ENCODE results near the gene ATP13A3. TPM values are rescaled to one million over a fixed set of nuclear protein-coding genes. Genes with fewer than 3 reads are reported as not detected.

ATP13A3 gene
- total and polyA plus RNA-seq, 10 of the 15 experiments (the other 5 are each of a cell fraction or from before 2014, with no cell fraction given) = 14.0 to 108 (median 69.5) TPM

DNA sequence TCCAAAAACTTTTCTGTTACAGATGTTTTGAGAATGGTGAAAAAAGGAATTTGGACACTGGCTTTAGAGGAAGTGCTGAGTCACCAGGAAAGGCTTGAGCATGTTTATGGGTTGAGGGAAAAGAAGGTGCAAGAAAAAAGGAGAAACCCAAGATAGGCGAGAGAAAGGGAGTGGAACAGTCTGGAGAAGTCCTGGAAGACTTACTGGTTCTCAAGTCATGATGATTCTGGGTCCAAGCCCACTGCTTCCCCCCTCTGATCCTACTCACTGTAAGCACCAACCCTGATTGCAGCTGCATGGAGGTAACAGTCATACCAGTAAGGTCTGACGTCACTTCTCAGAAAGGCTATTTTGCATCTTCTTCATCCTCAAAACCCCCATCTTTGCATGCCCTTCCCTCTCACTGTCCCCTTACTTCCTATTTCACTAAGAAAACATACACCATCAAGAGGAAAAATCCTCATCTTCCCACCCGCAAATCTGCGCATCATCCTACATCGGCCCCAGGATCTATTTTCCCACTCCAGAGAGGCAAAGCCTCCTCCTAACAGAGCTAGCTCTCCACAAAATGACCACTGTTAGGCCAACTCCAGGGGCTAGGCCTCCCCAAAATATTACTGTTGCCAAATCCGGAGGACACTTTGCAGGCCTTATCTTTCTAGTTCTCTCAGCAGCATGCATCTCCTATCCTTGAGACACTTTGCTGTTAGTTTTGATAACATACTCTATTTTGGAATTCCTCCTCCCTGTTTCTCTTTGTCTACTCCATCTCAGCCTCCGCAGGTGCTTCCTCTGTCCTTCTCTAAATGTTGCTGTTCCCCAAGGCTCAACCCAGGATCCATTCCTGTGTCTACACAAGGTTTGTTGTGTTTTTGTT lies 3.2 kb upstream of the ATP13A3 start (continued):
- TF ChIP-seq, protein P1, sequence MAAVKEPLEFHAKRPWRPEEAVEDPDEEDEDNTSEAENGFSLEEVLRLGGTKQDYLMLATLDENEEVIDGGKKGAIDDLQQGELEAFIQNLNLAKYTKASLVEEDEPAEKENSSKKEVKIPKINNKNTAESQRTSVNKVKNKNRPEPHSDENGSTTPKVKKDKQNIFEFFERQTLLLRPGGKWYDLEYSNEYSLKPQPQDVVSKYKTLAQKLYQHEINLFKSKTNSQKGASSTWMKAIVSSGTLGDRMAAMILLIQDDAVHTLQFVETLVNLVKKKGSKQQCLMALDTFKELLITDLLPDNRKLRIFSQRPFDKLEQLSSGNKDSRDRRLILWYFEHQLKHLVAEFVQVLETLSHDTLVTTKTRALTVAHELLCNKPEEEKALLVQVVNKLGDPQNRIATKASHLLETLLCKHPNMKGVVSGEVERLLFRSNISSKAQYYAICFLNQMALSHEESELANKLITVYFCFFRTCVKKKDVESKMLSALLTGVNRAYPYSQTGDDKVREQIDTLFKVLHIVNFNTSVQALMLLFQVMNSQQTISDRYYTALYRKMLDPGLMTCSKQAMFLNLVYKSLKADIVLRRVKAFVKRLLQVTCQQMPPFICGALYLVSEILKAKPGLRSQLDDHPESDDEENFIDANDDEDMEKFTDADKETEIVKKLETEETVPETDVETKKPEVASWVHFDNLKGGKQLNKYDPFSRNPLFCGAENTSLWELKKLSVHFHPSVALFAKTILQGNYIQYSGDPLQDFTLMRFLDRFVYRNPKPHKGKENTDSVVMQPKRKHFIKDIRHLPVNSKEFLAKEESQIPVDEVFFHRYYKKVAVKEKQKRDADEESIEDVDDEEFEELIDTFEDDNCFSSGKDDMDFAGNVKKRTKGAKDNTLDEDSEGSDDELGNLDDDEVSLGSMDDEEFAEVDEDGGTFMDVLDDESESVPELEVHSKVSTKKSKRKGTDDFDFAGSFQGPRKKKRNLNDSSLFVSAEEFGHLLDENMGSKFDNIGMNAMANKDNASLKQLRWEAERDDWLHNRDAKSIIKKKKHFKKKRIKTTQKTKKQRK (IDR thresholded peaks at IDR 0.05; ENCODE audit: low read depth, low read length) = no peak
- peak; percentile 89 for TF ChIP-seq TCF12 (IDR thresholded peaks at IDR 0.05; ENCODE audit: low read depth, low read length)
- peak; percentile 75; the same call in 1 of the 2 replicates for TF ChIP-seq NBN (IDR thresholded peaks at IDR 0.05)
- no peak for TF ChIP-seq CBX3 (IDR thresholded peaks at IDR 0.05; ENCODE audit: borderline replicate concordance, low read depth)
- TF ChIP-seq RELA (IDR thresholded peaks at IDR 0.05; ENCODE audit: borderline replicate concordance, partially characterized antibody) = no peak
- 0 out of 2 replicates have a peak, but pooled peaks have one; percentile 22 for TF ChIP-seq PML (IDR thresholded peaks at IDR 0.05; ENCODE audit: low read length)
- TF ChIP-seq, protein P2, sequence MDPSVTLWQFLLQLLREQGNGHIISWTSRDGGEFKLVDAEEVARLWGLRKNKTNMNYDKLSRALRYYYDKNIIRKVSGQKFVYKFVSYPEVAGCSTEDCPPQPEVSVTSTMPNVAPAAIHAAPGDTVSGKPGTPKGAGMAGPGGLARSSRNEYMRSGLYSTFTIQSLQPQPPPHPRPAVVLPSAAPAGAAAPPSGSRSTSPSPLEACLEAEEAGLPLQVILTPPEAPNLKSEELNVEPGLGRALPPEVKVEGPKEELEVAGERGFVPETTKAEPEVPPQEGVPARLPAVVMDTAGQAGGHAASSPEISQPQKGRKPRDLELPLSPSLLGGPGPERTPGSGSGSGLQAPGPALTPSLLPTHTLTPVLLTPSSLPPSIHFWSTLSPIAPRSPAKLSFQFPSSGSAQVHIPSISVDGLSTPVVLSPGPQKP (IDR thresholded peaks at IDR 0.05; ENCODE audit: low read depth, low read length) = no peak
- TF ChIP-seq SPI1 (IDR thresholded peaks at IDR 0.05; ENCODE audit: borderline replicate concordance, insufficient read depth, low read depth, low read length) = peak; percentile 57
- no peak for TF ChIP-seq NFYA (IDR thresholded peaks at IDR 0.05; ENCODE audit: borderline replicate concordance, low read depth, low read length)
- TF ChIP-seq, protein P3, sequence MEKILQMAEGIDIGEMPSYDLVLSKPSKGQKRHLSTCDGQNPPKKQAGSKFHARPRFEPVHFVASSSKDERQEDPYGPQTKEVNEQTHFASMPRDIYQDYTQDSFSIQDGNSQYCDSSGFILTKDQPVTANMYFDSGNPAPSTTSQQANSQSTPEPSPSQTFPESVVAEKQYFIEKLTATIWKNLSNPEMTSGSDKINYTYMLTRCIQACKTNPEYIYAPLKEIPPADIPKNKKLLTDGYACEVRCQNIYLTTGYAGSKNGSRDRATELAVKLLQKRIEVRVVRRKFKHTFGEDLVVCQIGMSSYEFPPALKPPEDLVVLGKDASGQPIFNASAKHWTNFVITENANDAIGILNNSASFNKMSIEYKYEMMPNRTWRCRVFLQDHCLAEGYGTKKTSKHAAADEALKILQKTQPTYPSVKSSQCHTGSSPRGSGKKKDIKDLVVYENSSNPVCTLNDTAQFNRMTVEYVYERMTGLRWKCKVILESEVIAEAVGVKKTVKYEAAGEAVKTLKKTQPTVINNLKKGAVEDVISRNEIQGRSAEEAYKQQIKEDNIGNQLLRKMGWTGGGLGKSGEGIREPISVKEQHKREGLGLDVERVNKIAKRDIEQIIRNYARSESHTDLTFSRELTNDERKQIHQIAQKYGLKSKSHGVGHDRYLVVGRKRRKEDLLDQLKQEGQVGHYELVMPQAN (conservative IDR thresholded peaks at IDR 0.05) = no peak
- TF ChIP-seq MTA2 (IDR thresholded peaks at IDR 0.05; ENCODE audit: low read depth) = peak; percentile 44; the same call in 1 of the 2 replicates
- 0 out of 2 replicates have a peak, but pooled peaks have one; percentile 13 for TF ChIP-seq PAX5 (IDR thresholded peaks at IDR 0.05; ENCODE audit: borderline replicate concordance, low read depth, low read length)
- no peak for TF ChIP-seq RAD51 (IDR thresholded peaks at IDR 0.05)
- TF ChIP-seq MTA3 (IDR thresholded peaks at IDR 0.05; ENCODE audit: borderline replicate concordance, low read length) = 0 out of 2 replicates have a peak, but pooled peaks have one; percentile 26
